ENCODE data around the gene S100A6.

DNA sequence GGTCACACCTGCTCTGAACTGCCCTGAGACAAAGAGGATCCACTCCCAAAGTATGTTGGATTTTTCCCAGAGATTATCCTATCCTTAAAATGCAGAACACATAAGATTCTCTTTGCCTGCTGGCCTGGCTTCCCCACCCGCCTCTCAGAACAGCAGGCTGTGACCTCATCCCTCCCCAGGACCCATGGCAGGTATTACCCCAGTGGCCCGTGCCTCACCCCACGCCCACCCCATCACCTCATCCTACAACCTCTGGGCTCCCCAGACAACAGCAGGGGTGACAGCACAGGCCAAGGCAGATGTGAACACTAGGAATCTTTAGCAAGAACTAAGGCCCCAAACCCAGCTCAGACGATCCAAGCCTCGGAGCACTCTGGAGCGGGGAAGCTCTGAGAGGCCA is 40.3 kb downstream of the S100A6 start:
- no peak for TF ChIP-seq CTCF (IDR thresholded peaks at IDR 0.05)
- no peak for TF ChIP-seq POLR2A (IDR thresholded peaks at IDR 0.05)

Data from lower leg skin (tissue), 3 donors.